H9 (cell line): ENCODE data around the gene GLRX. TPM values are rescaled to one million over a fixed set of nuclear protein-coding genes. Genes with fewer than 3 reads are reported as not detected.

Source experiments
- DNase-seq: peaks from one replicate; pipeline ENCODE4 v3.0.0-alpha.2; 2017
- H2AFZ ChIP-seq: one replicate; pipeline ENCODE4 v1.6.1; 2013; ENCODE audit warnings: mild to moderate bottlenecking, low read length, control low read depth, moderate library complexity
- H2AK5ac ChIP-seq: 2 replicates; pipeline ENCODE4 v1.6.1; 2013; ENCODE audit warnings: low read length, control low read depth, mixed read lengths; ENCODE audit not compliant: insufficient read length
- H2BK120ac ChIP-seq: one replicate; pipeline ENCODE4 v1.6.1; 2013; ENCODE audit warnings: low read depth, mild to moderate bottlenecking, low read length, control low read depth, inconsistent platforms; ENCODE audit not compliant: poor library complexity, severe bottlenecking
- H2BK12ac ChIP-seq: 2 replicates; pipeline ENCODE4 v1.6.1; 2013; ENCODE audit warnings: low read length, control low read depth, mixed read lengths, low read depth; ENCODE audit not compliant: insufficient read length
- H2BK15ac ChIP-seq: 2 replicates; pipeline ENCODE4 v1.6.1; 2013; ENCODE audit warnings: low read depth, low read length, control low read depth
- H2BK20ac ChIP-seq: one replicate; pipeline ENCODE4 v1.6.1; 2013; ENCODE audit warnings: low read depth, mild to moderate bottlenecking, low read length, control low read depth, inconsistent platforms; ENCODE audit not compliant: poor library complexity, severe bottlenecking
- H2BK5ac ChIP-seq: 2 replicates; pipeline ENCODE4 v1.6.1; 2013; ENCODE audit warnings: low read length, control low read depth, mixed read lengths; ENCODE audit not compliant: insufficient read length
- H3K14ac ChIP-seq: 2 replicates; pipeline ENCODE4 v1.6.1; 2013; ENCODE audit warnings: low read length, control low read depth; ENCODE audit not compliant: insufficient read depth
- H3K18ac ChIP-seq: 2 replicates; pipeline ENCODE4 v1.6.1; 2013; ENCODE audit warnings: low read depth, mild to moderate bottlenecking, mixed read lengths, low read length, control low read depth; ENCODE audit not compliant: insufficient read length
- H3K23ac ChIP-seq: 2 replicates; pipeline ENCODE4 v1.6.1; 2013; ENCODE audit warnings: low read length, control low read depth, mixed read lengths, low read depth; ENCODE audit not compliant: insufficient read length
- H3K23me2 ChIP-seq: 2 replicates; pipeline ENCODE4 v1.6.1; 2013; ENCODE audit warnings: low read depth, mild to moderate bottlenecking, mixed read lengths, low read length, control low read depth; ENCODE audit not compliant: insufficient read length, poor library complexity, severe bottlenecking
- H3K27ac ChIP-seq: 2 replicates; pipeline ENCODE4 v1.5.1; 2013; ENCODE audit warnings: low read length, control low read depth, mixed read lengths, low read depth; ENCODE audit not compliant: insufficient read length
- H3K27me3 ChIP-seq: 2 replicates; pipeline ENCODE4 v1.6.1; 2013; ENCODE audit warnings: low read length, control low read depth, inconsistent platforms; ENCODE audit not compliant: insufficient read depth
- H3K4ac ChIP-seq: 2 replicates; pipeline ENCODE4 v1.6.1; 2013; ENCODE audit warnings: low read depth, mild to moderate bottlenecking, control low read depth, inconsistent platforms, low read length, moderate library complexity
- H3K4me1 ChIP-seq: 2 replicates; pipeline ENCODE4 v1.6.1; 2013; ENCODE audit warnings: low read length, control low read depth, inconsistent platforms; ENCODE audit not compliant: insufficient read depth
- H3K4me2 ChIP-seq: 2 replicates; pipeline ENCODE4 v1.6.1; 2013; ENCODE audit warnings: low read length, control low read depth, mixed read lengths; ENCODE audit not compliant: insufficient read length, insufficient read depth
- H3K56ac ChIP-seq: 2 replicates; pipeline ENCODE4 v1.6.1; 2013; ENCODE audit warnings: low read depth, mild to moderate bottlenecking, mixed read lengths, low read length, control low read depth; ENCODE audit not compliant: insufficient read length
- H3K79me1 ChIP-seq: 2 replicates; pipeline ENCODE4 v1.6.1; 2013; ENCODE audit warnings: low read depth, mild to moderate bottlenecking, moderate library complexity, low read length, control low read depth, inconsistent platforms; ENCODE audit not compliant: insufficient read depth, poor library complexity, severe bottlenecking
- H3K79me2 ChIP-seq: 2 replicates; pipeline ENCODE4 v1.6.1; 2013; ENCODE audit warnings: low read length, control low read depth, inconsistent platforms; ENCODE audit not compliant: insufficient read depth
- H3K9ac ChIP-seq: 2 replicates; pipeline ENCODE4 v1.6.1; 2013; ENCODE audit warnings: low read length, control low read depth, mixed read lengths; ENCODE audit not compliant: insufficient read length; ENCODE audit errors: extremely low read depth
- H3K9me3 ChIP-seq: one replicate; pipeline ENCODE4 v1.6.1; 2013; ENCODE audit warnings: low read depth, low read length, inconsistent platforms; ENCODE audit not compliant: control insufficient read depth
- H3T11ph ChIP-seq: one replicate; pipeline ENCODE4 v1.6.1; 2013; ENCODE audit warnings: mild to moderate bottlenecking, low read length, control low read depth, inconsistent platforms
- H4K20me1 ChIP-seq: one replicate; pipeline ENCODE4 v1.6.1; 2013; ENCODE audit not compliant: control insufficient read depth, insufficient read length, insufficient read depth
- H4K5ac ChIP-seq: 2 replicates; pipeline ENCODE4 v1.6.1; 2013; ENCODE audit warnings: low read depth, mild to moderate bottlenecking, mixed read lengths, low read length, control low read depth; ENCODE audit not compliant: insufficient read length
- H4K8ac ChIP-seq: replicated peaks from 2 replicates; pipeline ENCODE4 v1.6.1; 2013; ENCODE audit warnings: low read length, control low read depth, mixed read lengths, low read depth; ENCODE audit not compliant: insufficient read length
- H4K91ac ChIP-seq: 2 replicates; pipeline ENCODE4 v1.6.1; 2013; ENCODE audit warnings: low read depth, mild to moderate bottlenecking, moderate library complexity, mixed read lengths, low read length, control low read depth; ENCODE audit not compliant: insufficient read length
- H3K27ac Mint-ChIP-seq, 3 experiments: 2 replicates in 2 of 3; 3 replicates in 1 of 3; pipeline ENCODE4 v1.8.0; 2020 to 2021; ENCODE audit warnings: mixed read lengths in 3 of 3, mild to moderate bottlenecking in 1 of 3, moderate library complexity in 1 of 3
- H3K27me3 Mint-ChIP-seq: 2 replicates; pipeline ENCODE4 v1.8.0; 2021; ENCODE audit warnings: low read depth, mild to moderate bottlenecking, moderate library complexity, mixed read lengths
- H3K36me3 Mint-ChIP-seq, 3 experiments: 2 replicates in 2 of 3; 3 replicates in 1 of 3; pipeline ENCODE4 v1.8.0; 2020 to 2021; ENCODE audit warnings: low read depth in 3 of 3, mixed read lengths in 3 of 3; ENCODE audit not compliant: insufficient read depth in 1 of 3
- H3K4me1 Mint-ChIP-seq, 2 experiments: 2 replicates each; pipeline ENCODE4 v1.8.0; 2020; ENCODE audit warnings: mixed read lengths in 2 of 2
- H3K4me3 Mint-ChIP-seq, 2 experiments: 2 replicates in 1 of 2; 3 replicates in 1 of 2; pipeline ENCODE4 v1.8.0; 2020 to 2021; ENCODE audit warnings: mild to moderate bottlenecking in 2 of 2, mixed read lengths in 2 of 2, moderate library complexity in 1 of 2
- H3K9me3 Mint-ChIP-seq, 2 experiments: 2 replicates in 1 of 2; 3 replicates in 1 of 2; pipeline ENCODE4 v1.8.0; 2020; ENCODE audit warnings: mild to moderate bottlenecking in 2 of 2, mixed read lengths in 2 of 2, moderate library complexity in 1 of 2
- WGBS: extraction: QIAGEN DNeasy Blood & Tissue Kit; methylation state at CpG from one replicate; pipeline ENCODE4 v1.1.7; 2013; ENCODE audit warnings: missing lambda C conversion rate, low lambda C conversion rate, mixed read lengths; ENCODE audit not compliant: insufficient read length; ENCODE audit errors: extremely low coverage; 5-methylcytosine and 5-hydroxymethylcytosine counted together
- total RNA-seq: library from RNA; stranded (reverse); gene quantifications from 2 replicates; pipeline ENCODE4 v1.2.1, GENCODE V29; 2021
- TF ChIP-seq, protein P1 (sequence below): fragments of 200-600 bp; sonication (generic); conservative IDR thresholded peaks from 3 replicates; pipeline ENCODE4 v1.8.0; 2021; ENCODE audit warnings: antibody characterized with exemption, mild to moderate bottlenecking

GLRX gene
- total RNA-seq, 1 experiment from 2014 or later, result 13.8 TPM

DNA sequence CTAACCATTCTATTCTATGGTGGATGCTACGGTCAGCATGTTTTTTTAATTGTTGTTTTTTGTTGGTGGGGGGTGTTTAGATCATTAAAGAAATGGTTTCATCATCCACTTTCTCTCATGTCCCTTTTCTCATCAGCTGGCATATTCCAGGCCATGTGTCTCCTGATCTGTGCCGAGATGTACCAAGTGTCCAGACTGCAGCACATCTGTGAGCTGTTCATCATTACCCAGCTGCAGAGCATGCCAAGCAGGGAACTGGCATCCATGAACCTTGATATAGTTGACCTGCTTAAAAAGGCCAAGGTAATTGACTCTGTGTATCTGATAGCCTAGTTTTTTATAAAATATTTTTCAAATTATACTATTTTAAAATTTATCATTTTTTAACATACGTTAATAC, 38.9 kb downstream of the GLRX start:
- H2BK12ac ChIP-seq, result no peak overlapping the region
- no peak overlapping the region for H4K91ac ChIP-seq
- no peak overlapping the region for H2BK20ac ChIP-seq
- no peaks in the 10 kb centered on the region for H3K27me3 Mint-ChIP-seq
- no peak overlapping the region for H3K14ac ChIP-seq
- no peaks in the 10 kb centered on the region for H3K79me1 ChIP-seq
- H4K5ac ChIP-seq, result no peak overlapping the region
- H3K27ac Mint-ChIP-seq, result no peak overlapping the region
- no peaks in the 10 kb centered on the region for H4K20me1 ChIP-seq
- no CpG with 5 or more reads among the region's 3 CpGs for WGBS
- H3K27me3 ChIP-seq, result no peaks in the 10 kb centered on the region
- no peaks in the 10 kb centered on the region for H3K23me2 ChIP-seq
- no peak overlapping the region for H2BK120ac ChIP-seq
- H2BK15ac ChIP-seq, result no peak overlapping the region
- peaks cover 0 to 2% (median 0%) of the 10 kb centered on the region in 3 experiments; a peak in 1 of 7 replicates for H3K36me3 Mint-ChIP-seq
- no peak overlapping the region for H2AK5ac ChIP-seq
- no peak overlapping the region for H3K4me2 ChIP-seq
- no peak overlapping the region for H3K56ac ChIP-seq
- no peak overlapping the region for H3K23ac ChIP-seq
- no peaks in the 10 kb centered on the region for H3K9me3 ChIP-seq
- peaks cover 3 to 4% of the 10 kb centered on the region in 2 experiments; a peak in 1 of 4 replicates for H3K4me1 Mint-ChIP-seq
- TF ChIP-seq, protein P1, sequence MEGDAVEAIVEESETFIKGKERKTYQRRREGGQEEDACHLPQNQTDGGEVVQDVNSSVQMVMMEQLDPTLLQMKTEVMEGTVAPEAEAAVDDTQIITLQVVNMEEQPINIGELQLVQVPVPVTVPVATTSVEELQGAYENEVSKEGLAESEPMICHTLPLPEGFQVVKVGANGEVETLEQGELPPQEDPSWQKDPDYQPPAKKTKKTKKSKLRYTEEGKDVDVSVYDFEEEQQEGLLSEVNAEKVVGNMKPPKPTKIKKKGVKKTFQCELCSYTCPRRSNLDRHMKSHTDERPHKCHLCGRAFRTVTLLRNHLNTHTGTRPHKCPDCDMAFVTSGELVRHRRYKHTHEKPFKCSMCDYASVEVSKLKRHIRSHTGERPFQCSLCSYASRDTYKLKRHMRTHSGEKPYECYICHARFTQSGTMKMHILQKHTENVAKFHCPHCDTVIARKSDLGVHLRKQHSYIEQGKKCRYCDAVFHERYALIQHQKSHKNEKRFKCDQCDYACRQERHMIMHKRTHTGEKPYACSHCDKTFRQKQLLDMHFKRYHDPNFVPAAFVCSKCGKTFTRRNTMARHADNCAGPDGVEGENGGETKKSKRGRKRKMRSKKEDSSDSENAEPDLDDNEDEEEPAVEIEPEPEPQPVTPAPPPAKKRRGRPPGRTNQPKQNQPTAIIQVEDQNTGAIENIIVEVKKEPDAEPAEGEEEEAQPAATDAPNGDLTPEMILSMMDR, result no peak
- no peak overlapping the region for H3K4me3 Mint-ChIP-seq
- H3K4ac ChIP-seq, result no peak overlapping the region
- H3K9me3 Mint-ChIP-seq, result no peaks in the 10 kb centered on the region
- H3K18ac ChIP-seq, result no peak overlapping the region
- no peaks in the 10 kb centered on the region; the same call in 1 of the 2 replicates for H3K4me1 ChIP-seq
- H4K8ac ChIP-seq, result no peak overlapping the region
- no peak overlapping the region for H3K9ac ChIP-seq
- H3K27ac ChIP-seq, result no peak overlapping the region
- H2BK5ac ChIP-seq, result no peak overlapping the region
- H3T11ph ChIP-seq, result no peak overlapping the region
- no peak for DNase-seq
- H2AFZ ChIP-seq, result no peak overlapping the region
- no peaks in the 10 kb centered on the region for H3K79me2 ChIP-seq
